RWPE2 (cell line): ENCODE data around the gene PLCB1.
"Not testable (repeated sequence)": the region's sequence is repeated elsewhere in the genome, so short reads cannot be mapped to it uniquely, and the experiment has no call there.

Experiments
- ATAC-seq: fragments of 200-7000 bp; cut with Tn5 transposase; 3 replicates; pipeline ENCODE4 v1.9.1; 2021; ENCODE audit warnings: low read depth
- DNase-seq: peaks from one replicate; pipeline ENCODE4 v3.0.0-alpha.2; 2020; ENCODE audit warnings: low spot score
- H3K27ac ChIP-seq: fragments of 450-650 bp; 2 replicates; pipeline ENCODE4 v1.5.1; 2017; ENCODE audit warnings: mild to moderate bottlenecking; ENCODE audit not compliant: poor library complexity, severe bottlenecking
- H3K27me3 ChIP-seq: fragments of 250-450 bp; sonication (Bioruptor Pico); 2 replicates; pipeline ENCODE4 v1.5.1; 2021; ENCODE audit warnings: mild to moderate bottlenecking, moderate library complexity; ENCODE audit not compliant: insufficient read depth, poor library complexity, severe bottlenecking
- H3K36me3 ChIP-seq: fragments of 250-450 bp; sonication (Bioruptor Pico); 2 replicates; pipeline ENCODE4 v1.5.1; 2020; ENCODE audit warnings: low read depth, mild to moderate bottlenecking, moderate library complexity
- H3K4me1 ChIP-seq: fragments of 250-450 bp; sonication (Bioruptor Pico); 2 replicates; pipeline ENCODE4 v1.5.1; 2021; ENCODE audit warnings: mild to moderate bottlenecking, moderate library complexity; ENCODE audit not compliant: insufficient read depth, poor library complexity, severe bottlenecking
- H3K4me3 ChIP-seq: fragments of 250-450 bp; sonication (Bioruptor Pico); 2 replicates; pipeline ENCODE4 v1.5.1; 2021; ENCODE audit warnings: mild to moderate bottlenecking, moderate library complexity; ENCODE audit not compliant: severe bottlenecking
- H3K9me3 ChIP-seq: fragments of 250-450 bp; sonication (Bioruptor Pico); 2 replicates; pipeline ENCODE4 v1.5.1; 2021; ENCODE audit warnings: mild to moderate bottlenecking, moderate library complexity; ENCODE audit not compliant: severe bottlenecking
- TF ChIP-seq, protein P1 (sequence below): fragments of 450-650 bp; IDR thresholded peaks from one replicate; pipeline ENCODE4 v1.5.1; 2017; ENCODE audit warnings: mild to moderate bottlenecking, moderate library complexity; ENCODE audit not compliant: poor library complexity, severe bottlenecking

PLCB1 gene

DNA sequence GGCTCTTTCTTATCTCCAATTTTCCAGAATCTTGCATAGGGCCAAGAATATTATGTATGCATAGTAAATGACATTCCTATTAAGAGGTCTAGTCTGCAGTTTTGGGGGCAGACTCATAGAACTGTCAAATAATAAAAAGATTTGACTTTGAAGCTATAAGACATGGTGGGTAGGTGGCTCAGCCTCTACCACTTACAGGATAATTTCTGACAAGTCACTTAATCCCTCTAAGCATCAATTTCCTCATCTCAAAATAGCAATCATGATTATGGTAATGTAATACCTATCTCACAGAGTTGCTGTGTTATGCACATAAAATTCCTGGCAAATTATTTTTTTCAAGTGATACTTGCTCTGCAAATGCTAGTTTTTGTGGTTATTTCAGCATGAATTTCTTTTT, 329.1 kb downstream of the PLCB1 start:
- TF ChIP-seq, protein P1, sequence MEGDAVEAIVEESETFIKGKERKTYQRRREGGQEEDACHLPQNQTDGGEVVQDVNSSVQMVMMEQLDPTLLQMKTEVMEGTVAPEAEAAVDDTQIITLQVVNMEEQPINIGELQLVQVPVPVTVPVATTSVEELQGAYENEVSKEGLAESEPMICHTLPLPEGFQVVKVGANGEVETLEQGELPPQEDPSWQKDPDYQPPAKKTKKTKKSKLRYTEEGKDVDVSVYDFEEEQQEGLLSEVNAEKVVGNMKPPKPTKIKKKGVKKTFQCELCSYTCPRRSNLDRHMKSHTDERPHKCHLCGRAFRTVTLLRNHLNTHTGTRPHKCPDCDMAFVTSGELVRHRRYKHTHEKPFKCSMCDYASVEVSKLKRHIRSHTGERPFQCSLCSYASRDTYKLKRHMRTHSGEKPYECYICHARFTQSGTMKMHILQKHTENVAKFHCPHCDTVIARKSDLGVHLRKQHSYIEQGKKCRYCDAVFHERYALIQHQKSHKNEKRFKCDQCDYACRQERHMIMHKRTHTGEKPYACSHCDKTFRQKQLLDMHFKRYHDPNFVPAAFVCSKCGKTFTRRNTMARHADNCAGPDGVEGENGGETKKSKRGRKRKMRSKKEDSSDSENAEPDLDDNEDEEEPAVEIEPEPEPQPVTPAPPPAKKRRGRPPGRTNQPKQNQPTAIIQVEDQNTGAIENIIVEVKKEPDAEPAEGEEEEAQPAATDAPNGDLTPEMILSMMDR, result no peak
- Histone ChIP-seq H3K27ac (no peak overlapping the region), H3K4me3 (no peak overlapping the region), H3K4me1 (no peaks in the 10 kb centered on the region), H3K27me3 (no peaks in the 10 kb centered on the region), H3K36me3 (no peaks in the 10 kb centered on the region), H3K9me3 (no peaks in the 10 kb centered on the region)
- DNase-seq (no peak), ATAC-seq (no peak)

DNA sequence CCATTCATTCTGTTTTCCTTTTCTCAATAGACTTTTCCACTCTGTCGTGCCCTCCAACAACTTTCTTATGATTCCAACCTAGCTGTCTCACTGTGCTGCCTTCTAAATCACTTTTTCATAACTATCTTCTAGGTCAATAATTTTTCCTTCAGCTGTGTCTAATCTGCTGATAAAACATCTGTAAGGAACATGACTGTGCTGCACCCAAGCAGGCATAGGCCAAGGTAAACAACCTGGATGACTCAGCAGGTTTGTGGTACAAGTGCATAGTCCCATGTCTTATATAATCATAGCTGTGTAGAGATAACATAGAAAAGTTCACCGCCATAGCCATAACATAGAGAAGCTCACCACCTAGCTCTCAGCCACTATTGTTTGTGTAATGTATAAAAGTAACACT, 332.3 kb downstream of the PLCB1 start:
- Histone ChIP-seq H3K4me3 (no peak overlapping the region), H3K27ac (no peak overlapping the region), H3K9me3 (no peaks in the 10 kb centered on the region), H3K4me1 (no peaks in the 10 kb centered on the region), H3K36me3 (no peaks in the 10 kb centered on the region), H3K27me3 (no peaks in the 10 kb centered on the region)
- TF ChIP-seq, protein P1, result no peak
- ATAC-seq, result peak; percentile 53; the same call in 1 of the 3 replicates
- no peak for DNase-seq

DNA sequence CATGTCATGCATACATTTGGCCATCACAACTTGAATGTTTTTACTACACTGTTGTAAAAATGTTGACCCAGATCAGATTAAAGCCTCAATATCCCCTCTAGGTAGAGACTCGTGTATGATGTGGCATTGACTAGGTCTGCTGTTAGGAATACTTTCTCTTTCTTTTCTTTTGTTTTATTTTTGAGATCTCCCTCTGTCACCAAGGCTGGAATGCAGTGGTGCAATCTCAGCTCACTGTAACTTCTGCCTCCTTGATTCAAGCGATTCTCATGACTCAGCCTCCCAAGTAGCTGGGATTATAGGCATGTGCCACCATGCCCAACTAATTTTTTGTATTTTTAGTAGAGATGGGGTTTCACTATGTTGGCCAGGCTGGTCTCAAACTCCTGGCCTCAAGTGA, 334.7 kb downstream of the PLCB1 start:
- 0 out of 3 replicates have a peak, but pooled peaks have one; percentile 25 for ATAC-seq
- not testable (repeated sequence) for H3K27ac ChIP-seq, H3K4me3 ChIP-seq, H3K36me3 ChIP-seq, H3K4me1 ChIP-seq, H3K9me3 ChIP-seq, DNase-seq, H3K27me3 ChIP-seq

DNA sequence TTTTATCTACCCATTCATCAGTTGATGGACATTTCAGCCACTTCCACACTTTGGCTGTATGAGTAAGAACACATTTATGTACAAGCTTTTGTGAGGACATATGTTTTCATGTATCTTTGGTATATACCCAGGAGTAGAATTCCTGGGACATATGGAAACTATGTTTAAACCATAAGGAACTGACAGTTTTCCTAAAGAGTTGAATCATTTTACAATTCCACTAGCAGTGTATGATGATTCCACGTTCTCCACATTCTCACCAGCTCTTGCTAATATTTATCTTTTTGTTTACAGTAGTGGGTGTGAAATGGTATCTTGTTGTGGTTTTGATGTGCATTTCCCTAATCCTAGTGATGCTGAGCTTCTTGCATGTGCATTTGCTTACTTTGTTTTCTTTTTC, 338.1 kb downstream of the PLCB1 start:
- TF ChIP-seq, protein P1, result no peak
- Histone ChIP-seq H3K36me3 (no peaks in the 10 kb centered on the region), H3K27ac (no peak overlapping the region), H3K27me3 (no peaks in the 10 kb centered on the region), H3K9me3 (no peaks in the 10 kb centered on the region), H3K4me3 (no peak overlapping the region), H3K4me1 (no peaks in the 10 kb centered on the region)
- DNase-seq (no peak), ATAC-seq (no peak)

DNA sequence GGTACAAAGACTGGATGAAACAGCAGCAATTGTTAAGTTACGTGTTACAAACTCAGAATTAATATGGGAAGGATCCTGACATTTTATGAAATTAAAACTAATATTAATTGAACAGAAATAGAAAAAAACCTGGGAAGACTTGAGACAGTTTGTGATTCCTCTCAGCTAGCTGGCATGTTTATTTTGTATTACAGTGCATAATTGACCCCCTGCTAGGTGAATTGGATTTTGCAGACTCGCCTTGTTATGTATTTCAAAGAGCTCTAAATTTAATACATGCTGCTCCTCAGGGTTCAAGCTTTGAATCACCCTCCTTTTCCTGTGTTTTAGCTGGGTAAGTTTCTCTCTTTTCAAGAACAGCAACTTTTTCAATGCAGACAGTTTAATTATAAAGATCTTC, 339.4 kb downstream of the PLCB1 start:
- TF ChIP-seq, protein P1, result no peak
- Histone ChIP-seq H3K27me3 (no peaks in the 10 kb centered on the region), H3K4me1 (no peaks in the 10 kb centered on the region), H3K9me3 (no peaks in the 10 kb centered on the region), H3K36me3 (no peaks in the 10 kb centered on the region), H3K4me3 (no peak overlapping the region), H3K27ac (no peak overlapping the region)
- ATAC-seq (no peak), DNase-seq (no peak)
